Omental fat pad (tissue), 4 donors: ENCODE data around the gene METTL13. TPM values are rescaled to one million over a fixed set of nuclear protein-coding genes. Genes with fewer than 3 reads are reported as not detected.

Experiments
- ATAC-seq: fragments of 150-250 bp; one replicate; pipeline ENCODE4 v1.9.1; 2016; ENCODE audit warnings: mild to moderate bottlenecking, moderate library complexity; ENCODE audit not compliant: low FRiP score
- DNase-seq: peaks from one replicate; pipeline ENCODE4 v3.0.0-alpha.2; 2019; ENCODE audit warnings: low spot score
- total RNA-seq, 4 donors: library from RNA; depleted of rRNA; stranded (reverse); fragments of >200 nt; gene quantifications; one replicate each; pipeline ENCODE4 v1.1.0, GENCODE V29; 2016
- TF ChIP-seq, protein P1 (sequence below), 3 donors: fragments of 450-650 bp; IDR thresholded peaks; one replicate each; pipeline ENCODE4 v1.5.1; 2016 to 2017; ENCODE audit warnings: antibody characterized with exemption in 3 of 3, mild to moderate bottlenecking in 3 of 3, moderate library complexity in 2 of 3

METTL13 gene
- total RNA-seq, 4 donors from 2014 or later = 21.3 to 29.2 (median 23.5) TPM

DNA sequence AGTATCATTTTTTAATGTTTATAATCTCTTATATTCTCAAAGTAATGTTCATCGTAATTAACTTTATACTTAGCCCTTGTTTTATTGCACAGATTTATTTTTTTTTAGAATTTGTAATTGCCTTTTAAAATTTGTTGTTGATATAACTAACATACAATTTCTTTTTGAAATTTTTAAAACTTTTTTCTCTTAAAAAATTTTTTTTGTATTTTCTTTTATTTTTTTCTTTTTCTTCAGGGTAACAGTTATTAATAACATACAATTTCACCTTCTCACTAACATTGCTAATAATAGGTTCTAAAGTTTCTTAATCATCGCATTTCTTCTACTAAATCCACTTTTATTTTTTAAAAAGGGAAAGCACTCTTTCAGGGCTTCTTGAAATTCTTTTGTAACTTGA, 28.3 kb upstream of the METTL13 start:
- TF ChIP-seq, protein P1, sequence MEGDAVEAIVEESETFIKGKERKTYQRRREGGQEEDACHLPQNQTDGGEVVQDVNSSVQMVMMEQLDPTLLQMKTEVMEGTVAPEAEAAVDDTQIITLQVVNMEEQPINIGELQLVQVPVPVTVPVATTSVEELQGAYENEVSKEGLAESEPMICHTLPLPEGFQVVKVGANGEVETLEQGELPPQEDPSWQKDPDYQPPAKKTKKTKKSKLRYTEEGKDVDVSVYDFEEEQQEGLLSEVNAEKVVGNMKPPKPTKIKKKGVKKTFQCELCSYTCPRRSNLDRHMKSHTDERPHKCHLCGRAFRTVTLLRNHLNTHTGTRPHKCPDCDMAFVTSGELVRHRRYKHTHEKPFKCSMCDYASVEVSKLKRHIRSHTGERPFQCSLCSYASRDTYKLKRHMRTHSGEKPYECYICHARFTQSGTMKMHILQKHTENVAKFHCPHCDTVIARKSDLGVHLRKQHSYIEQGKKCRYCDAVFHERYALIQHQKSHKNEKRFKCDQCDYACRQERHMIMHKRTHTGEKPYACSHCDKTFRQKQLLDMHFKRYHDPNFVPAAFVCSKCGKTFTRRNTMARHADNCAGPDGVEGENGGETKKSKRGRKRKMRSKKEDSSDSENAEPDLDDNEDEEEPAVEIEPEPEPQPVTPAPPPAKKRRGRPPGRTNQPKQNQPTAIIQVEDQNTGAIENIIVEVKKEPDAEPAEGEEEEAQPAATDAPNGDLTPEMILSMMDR (IDR thresholded peaks at IDR 0.05) = no peak
- ATAC-seq = no peak
- DNase-seq = no peak

DNA sequence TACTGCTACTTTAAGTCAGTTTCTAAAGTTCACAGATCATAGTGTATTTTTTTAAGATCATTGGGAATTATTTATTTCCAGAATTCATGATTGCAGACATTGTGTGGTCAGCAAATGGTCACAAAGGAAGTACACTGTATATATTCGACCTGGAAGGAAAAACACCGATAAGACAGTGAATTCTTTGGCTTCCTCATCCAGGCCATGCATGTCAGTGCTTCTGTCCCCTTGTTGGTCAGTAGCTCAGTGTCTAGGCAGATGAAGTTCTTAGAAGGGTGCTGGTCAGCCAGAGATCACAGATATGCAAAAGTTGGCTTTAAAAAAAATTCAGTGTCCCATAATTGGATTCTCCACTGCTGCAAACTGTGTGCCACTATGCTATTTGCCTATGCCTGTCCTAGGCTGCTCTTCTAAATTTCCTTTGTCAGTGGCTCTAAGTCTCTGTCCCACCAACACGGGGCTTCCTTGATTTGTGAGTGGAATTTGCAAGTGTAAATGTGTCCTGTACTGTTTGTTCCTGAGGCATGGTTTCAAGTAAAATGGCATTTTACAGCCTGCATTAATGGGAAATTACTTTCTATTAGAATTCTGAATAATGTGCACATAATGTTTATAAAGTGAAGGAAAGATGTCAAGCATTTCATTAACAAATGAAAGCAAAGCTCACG, 27.6 kb upstream of the METTL13 start:
- DNase-seq (no peak), ATAC-seq (no peak)
- TF ChIP-seq, protein P1 (IDR thresholded peaks at IDR 0.05) = no peak

DNA sequence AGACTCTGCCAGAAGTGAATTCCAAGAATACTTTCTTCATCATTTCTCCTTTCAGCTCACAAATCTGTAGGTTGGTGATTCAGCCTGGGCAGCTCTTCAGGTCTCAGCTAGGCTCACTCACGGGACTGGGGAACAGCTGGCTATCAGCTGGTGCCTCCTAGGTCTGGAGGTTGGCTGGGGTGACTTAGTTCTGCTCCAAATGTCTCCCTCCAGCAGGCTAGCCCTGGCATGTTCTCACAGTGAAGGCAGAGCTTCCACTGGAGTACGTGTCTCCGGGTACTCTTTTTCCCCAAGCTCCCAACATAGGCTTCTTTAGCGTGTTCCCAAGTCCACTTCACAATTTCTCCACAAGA, 27.1 kb upstream of the METTL13 start:
- TF ChIP-seq, protein P1 (IDR thresholded peaks at IDR 0.05) = no peak
- ATAC-seq (no peak), DNase-seq (no peak)

DNA sequence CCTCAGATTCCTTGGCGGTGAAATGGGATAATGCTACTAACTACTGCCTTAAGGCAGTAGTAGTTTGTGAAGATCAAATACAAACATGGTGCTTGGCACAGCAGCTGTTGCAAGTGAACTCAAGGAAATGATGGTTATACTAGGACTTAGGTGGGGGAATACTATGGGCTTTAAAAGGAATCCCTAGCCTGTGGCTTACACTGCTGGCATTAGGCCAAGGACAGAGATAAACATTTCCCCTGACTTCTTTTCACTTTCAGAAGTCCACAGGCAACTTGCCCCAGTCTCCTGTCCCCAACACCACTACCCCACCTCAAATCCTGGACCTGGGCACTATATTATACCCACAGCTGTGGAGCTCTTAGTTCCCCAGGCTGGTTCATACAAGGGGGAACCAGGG, 26.5 kb upstream of the METTL13 start:
- TF ChIP-seq, protein P1 (IDR thresholded peaks at IDR 0.05) = no peak
- ATAC-seq (no peak), DNase-seq (no peak)

DNA sequence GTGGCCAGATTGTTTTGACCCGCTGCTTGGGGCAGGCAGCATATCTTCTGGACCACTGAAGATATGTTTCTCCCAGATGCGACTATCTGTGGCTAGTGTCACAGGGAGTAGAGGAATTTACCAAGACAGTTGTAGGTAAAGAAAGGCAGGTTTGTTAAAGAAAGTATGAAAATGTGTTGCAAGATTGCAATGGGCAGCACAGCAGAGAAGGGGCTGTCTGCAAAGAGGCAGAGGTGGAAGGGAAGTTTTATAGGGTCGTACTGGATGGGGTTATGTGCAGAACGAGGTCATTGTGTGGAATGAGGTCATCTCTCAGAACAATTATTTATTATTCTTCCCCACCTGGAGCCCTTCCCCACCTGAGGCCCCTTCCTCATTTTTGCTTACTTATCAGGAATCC, 24.6 kb upstream of the METTL13 start:
- DNase-seq (no peak), ATAC-seq (no peak)
- TF ChIP-seq, protein P1 (IDR thresholded peaks at IDR 0.05) = no peak

DNA sequence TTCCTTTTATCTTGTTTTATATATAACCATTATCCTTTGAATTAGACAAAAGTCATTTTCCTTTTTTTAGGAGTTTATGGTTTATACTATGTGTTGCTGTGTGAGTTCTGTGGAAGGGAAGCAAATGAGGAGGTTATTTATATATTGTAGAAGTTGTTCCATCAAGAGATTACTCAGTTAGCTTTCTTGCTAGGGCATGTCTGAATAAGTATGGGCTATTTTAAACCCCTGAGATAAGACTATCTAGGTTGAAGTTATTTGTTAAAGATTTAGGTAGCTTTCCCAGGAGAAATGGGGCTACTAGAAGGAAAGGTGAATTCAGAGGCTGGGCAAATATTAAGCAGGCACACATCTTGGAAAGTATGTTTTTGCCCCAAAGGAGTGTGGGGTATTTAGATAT, 23.4 kb upstream of the METTL13 start:
- ATAC-seq = no peak
- TF ChIP-seq, protein P1 (IDR thresholded peaks at IDR 0.05) = no peak
- no peak for DNase-seq

DNA sequence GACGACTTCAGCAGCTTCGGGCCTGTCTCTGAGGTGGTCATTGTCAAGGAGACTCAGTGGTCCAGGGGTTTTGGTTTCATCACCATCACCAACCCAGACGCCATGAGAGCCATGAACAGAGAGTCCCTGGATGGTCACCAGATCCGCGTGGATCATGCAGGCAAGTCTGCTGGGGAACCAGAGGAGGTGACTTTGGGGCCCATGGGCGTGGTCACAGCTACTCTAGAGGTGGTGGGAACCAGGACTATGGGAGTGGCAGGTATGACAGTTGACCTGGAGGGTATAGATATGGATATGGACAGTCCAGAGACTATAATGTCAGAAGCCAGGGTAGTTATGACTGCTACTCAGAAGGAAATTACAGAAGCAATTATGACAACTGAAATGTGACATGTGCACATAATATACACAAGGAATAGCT, 19.3 kb upstream of the METTL13 start:
- DNase-seq = no peak
- TF ChIP-seq, protein P1 (IDR thresholded peaks at IDR 0.05) = no peak
- ATAC-seq = no peak
